Measurements from ENCODE around the gene ZACN.
A peak's percentile ranks its signal among the peaks of the same experiment; 100 is the strongest.

The ZACN gene

GRCh38 chr17:76049239-76049638 lies 29.7 kb upstream of the ZACN start:
- TF ChIP-seq, protein P1, sequence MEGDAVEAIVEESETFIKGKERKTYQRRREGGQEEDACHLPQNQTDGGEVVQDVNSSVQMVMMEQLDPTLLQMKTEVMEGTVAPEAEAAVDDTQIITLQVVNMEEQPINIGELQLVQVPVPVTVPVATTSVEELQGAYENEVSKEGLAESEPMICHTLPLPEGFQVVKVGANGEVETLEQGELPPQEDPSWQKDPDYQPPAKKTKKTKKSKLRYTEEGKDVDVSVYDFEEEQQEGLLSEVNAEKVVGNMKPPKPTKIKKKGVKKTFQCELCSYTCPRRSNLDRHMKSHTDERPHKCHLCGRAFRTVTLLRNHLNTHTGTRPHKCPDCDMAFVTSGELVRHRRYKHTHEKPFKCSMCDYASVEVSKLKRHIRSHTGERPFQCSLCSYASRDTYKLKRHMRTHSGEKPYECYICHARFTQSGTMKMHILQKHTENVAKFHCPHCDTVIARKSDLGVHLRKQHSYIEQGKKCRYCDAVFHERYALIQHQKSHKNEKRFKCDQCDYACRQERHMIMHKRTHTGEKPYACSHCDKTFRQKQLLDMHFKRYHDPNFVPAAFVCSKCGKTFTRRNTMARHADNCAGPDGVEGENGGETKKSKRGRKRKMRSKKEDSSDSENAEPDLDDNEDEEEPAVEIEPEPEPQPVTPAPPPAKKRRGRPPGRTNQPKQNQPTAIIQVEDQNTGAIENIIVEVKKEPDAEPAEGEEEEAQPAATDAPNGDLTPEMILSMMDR (conservative IDR thresholded peaks at IDR 0.05; ENCODE audit: control insufficient read depth, insufficient read depth, low read depth, low read length): no peak
- no peak overlapping the region for H3K4me3 ChIP-seq (ENCODE audit: control insufficient read depth, low read depth, low read length)
- no peak for DNase-seq (ENCODE audit: low read depth)

DNA sequence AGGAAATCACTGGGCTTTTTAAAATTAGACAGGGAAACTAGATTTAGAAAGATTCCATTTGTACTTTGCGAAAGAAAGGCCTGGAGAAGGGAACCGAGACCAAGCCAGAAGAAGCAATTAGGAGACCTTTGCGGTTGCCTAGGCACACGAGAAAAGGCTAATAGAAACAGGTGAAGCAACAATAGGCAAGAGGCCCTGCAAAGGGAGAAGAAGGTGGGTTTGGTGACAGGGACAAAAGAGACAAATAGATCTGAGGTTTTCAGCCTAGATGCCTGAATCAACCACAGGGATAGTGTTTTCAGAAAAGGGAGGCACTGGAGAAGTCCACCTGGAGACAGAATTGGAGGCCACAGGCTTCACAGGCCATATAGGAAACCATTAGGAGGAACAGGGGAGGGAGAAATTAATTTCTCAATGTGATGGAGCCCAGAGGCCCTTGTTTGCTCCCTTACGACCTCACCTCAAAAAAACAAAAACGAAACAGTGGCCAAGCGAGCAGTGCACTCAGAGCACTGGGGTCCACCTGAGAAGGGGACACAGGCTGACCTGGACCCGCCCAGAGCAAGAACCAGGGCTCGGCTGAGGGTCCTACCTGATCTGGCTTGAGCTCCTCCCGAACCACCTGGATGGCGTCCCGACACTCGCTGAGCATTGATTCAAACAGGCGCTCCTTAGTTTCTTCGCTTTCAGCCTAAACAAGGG lies 29.0 kb upstream of the ZACN start:
- H3K4me3 ChIP-seq (ENCODE audit: control insufficient read depth, low read depth, low read length): no peak overlapping the region
- DNase-seq (ENCODE audit: low read depth): no peak
- TF ChIP-seq, protein P1 (conservative IDR thresholded peaks at IDR 0.05; ENCODE audit: control insufficient read depth, insufficient read depth, low read depth, low read length): no peak

DNA sequence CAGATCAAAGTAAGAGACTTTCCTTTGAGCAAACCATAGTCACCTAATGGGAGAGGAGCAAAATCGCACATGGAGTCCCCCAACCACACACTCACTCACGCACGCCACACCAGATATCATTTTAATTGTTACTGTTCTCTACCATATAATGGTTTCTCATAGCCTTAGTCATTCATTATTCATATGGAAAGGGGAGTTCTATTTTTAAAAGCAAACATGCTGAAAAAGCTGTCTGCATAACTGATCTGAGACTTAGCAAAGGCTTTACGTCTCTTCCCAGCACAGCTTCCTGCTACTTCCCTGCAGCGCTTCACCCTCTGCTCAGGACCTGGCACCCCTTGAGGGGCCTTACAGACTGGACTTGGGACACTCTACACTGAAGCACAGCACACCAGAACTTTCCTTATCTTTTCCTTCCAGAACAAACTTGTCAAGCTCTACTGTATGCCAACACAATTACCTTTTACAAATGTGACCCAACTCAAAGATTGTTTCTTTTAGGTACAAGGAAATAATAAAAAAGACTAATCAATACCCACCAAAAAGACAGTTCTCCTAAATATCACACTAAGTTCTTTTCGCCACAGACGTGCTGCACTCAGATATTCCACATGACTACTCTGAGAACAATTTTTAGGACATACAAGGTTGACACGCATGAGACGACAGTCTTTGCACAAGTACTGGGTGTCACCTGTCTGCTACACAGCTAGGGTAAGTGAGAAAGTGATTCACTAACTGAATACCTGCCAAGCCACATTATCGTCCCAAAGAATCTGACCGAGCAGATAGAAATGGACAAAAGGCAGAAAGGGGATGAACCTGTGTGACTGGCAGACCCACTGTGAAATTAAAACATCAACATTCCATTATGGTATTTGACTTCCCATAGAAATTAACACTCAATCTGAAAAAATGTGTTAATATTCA lies 28.2 kb upstream of the ZACN start:
- H3K4me3 ChIP-seq (ENCODE audit: control insufficient read depth, low read depth, low read length): no peak overlapping the region
- TF ChIP-seq, protein P1 (conservative IDR thresholded peaks at IDR 0.05; ENCODE audit: control insufficient read depth, insufficient read depth, low read depth, low read length): no peak
- DNase-seq (ENCODE audit: low read depth): no peak

- TF ChIP-seq, protein P1 (conservative IDR thresholded peaks at IDR 0.05; ENCODE audit: control insufficient read depth, insufficient read depth, low read depth, low read length): no peak
- no peak overlapping the region for H3K4me3 ChIP-seq (ENCODE audit: control insufficient read depth, low read depth, low read length)
- no peak for DNase-seq (ENCODE audit: low read depth)
These were observed 27.4 kb upstream of the ZACN start for GRCh38 chr17:76051561-76051960.

- H3K4me3 ChIP-seq (ENCODE audit: control insufficient read depth, low read depth, low read length): no peak overlapping the region
- TF ChIP-seq, protein P1 (conservative IDR thresholded peaks at IDR 0.05; ENCODE audit: control insufficient read depth, insufficient read depth, low read depth, low read length): no peak
- peak; percentile 91 for DNase-seq (ENCODE audit: low read depth)
These were observed 25.5 kb upstream of the ZACN start for GRCh38 chr17:76053246-76054111.

GRCh38 chr17:76054112-76054476 lies 24.9 kb upstream of the ZACN start:
- TF ChIP-seq, protein P1 (conservative IDR thresholded peaks at IDR 0.05; ENCODE audit: control insufficient read depth, insufficient read depth, low read depth, low read length): no peak
- peak; percentile 87 for DNase-seq (ENCODE audit: low read depth)
- H3K4me3 ChIP-seq (ENCODE audit: control insufficient read depth, low read depth, low read length): no peak overlapping the region
